ENCODE results near the gene PTPRD. TPM values are rescaled to one million over a fixed set of nuclear protein-coding genes. Genes with fewer than 3 reads are reported as not detected.

PTPRD gene
- total RNA-seq, 1 experiment from 2014 or later, result 70.1 TPM

DNA sequence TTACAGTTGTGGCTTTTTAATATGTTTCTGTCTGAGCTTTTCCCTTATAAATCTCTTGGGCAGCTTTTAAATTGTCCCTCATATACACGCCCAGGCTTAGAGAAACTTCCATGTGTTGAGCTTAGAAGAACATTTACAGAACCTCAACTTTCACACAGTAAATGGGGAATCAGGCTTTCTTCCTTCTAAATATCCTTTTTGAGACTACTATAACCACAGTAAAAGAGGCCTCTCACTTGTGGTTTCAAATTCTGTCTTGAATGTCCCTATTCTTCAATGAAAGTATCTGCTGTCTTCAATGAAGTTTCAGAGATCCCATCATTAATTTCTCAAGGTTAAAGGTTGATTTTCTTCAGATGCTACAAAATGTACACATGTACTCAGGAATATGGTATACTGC lies 2224.7 kb downstream of the PTPRD start:
- no peak overlapping the region for H3K4me3 Mint-ChIP-seq (ENCODE audit: unreplicated experiment)
- H3K4me1 ChIP-seq, result peaks cover 24% of the 10 kb centered on the region
- no peak overlapping the region for H3K4me3 ChIP-seq (ENCODE audit: low read depth, low read length)
- ChIA-PET CTCF (no interaction called here), POLR2A (no interaction called here)
- H3K27ac Mint-ChIP-seq (ENCODE audit: unreplicated experiment), result no peak overlapping the region
- peaks cover 20% of the 10 kb centered on the region for H3K4me1 Mint-ChIP-seq (ENCODE audit: low read depth, unreplicated experiment)
- H3K27me3 ChIP-seq (replicated peaks; ENCODE audit: control insufficient read depth, insufficient read depth, low read length), result no peaks in the 10 kb centered on the region
- no peak for DNase-seq
- BruUV-seq (replicated peaks), result no TSS peak
- no peaks in the 10 kb centered on the region for H3K27me3 Mint-ChIP-seq (ENCODE audit: insufficient read depth, unreplicated experiment)
- peaks cover 4% of the 10 kb centered on the region for H3K36me3 Mint-ChIP-seq (ENCODE audit: insufficient read depth, unreplicated experiment)
- no peaks in the 10 kb centered on the region for H3K36me3 ChIP-seq (ENCODE audit: control insufficient read depth, insufficient read depth, low read length)
- no peaks in the 10 kb centered on the region for H3K9me3 ChIP-seq
- intact Hi-C loops (cut with micrococcal nuclease; ENCODE audit: unreplicated experiment), result loop anchor here (10.0 kb wide), 2 partner anchors 467 to 507 kb away; no protein-coding TSS in a partner anchor
- TF ChIP-seq, protein P1, sequence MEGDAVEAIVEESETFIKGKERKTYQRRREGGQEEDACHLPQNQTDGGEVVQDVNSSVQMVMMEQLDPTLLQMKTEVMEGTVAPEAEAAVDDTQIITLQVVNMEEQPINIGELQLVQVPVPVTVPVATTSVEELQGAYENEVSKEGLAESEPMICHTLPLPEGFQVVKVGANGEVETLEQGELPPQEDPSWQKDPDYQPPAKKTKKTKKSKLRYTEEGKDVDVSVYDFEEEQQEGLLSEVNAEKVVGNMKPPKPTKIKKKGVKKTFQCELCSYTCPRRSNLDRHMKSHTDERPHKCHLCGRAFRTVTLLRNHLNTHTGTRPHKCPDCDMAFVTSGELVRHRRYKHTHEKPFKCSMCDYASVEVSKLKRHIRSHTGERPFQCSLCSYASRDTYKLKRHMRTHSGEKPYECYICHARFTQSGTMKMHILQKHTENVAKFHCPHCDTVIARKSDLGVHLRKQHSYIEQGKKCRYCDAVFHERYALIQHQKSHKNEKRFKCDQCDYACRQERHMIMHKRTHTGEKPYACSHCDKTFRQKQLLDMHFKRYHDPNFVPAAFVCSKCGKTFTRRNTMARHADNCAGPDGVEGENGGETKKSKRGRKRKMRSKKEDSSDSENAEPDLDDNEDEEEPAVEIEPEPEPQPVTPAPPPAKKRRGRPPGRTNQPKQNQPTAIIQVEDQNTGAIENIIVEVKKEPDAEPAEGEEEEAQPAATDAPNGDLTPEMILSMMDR (IDR thresholded peaks at IDR 0.05; ENCODE audit: insufficient read depth in 1 of 2, low read depth in 1 of 2, low read length in 1 of 2, severe bottlenecking in 1 of 2, unreplicated experiment in 1 of 2), result no peak
- H3K9me3 Mint-ChIP-seq (ENCODE audit: unreplicated experiment), result peaks cover 12% of the 10 kb centered on the region

DNA sequence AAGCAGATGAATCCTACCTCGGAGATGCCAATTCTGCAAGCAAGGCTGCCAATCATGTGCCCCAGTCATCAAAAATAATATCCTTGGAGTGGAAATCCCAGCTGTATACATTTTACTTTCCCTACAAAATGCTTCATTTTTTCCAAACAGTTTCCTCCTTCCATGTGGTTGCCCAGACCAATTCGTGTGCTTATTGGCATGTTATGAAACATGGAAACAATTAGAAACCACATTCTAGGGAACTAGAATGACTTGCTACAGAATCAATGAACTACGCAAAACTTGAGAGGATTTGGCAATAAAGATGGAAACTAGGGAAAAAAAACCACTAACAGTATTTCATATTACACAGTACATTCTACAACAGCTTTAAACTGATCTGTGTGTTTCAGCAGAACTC lies 2228.7 kb downstream of the PTPRD start:
- peaks cover 4% of the 10 kb centered on the region for H3K36me3 Mint-ChIP-seq (ENCODE audit: insufficient read depth, unreplicated experiment)
- POLR2A ChIA-PET, result no interaction called here
- Histone ChIP-seq H3K9me3 (no peaks in the 10 kb centered on the region), H3K4me3 (ENCODE audit: low read depth, low read length) (no peak overlapping the region), H3K27me3 (replicated peaks; ENCODE audit: control insufficient read depth, insufficient read depth, low read length) (no peaks in the 10 kb centered on the region), H3K4me1 (peaks cover 60% of the 10 kb centered on the region), H3K36me3 (ENCODE audit: control insufficient read depth, insufficient read depth, low read length) (no peaks in the 10 kb centered on the region)
- DNase-seq, result no peak
- H3K9me3 Mint-ChIP-seq (ENCODE audit: unreplicated experiment), result peaks cover 12% of the 10 kb centered on the region
- peak overlapping the region; percentile 90 for H3K27ac Mint-ChIP-seq (ENCODE audit: unreplicated experiment)
- H3K4me3 Mint-ChIP-seq (ENCODE audit: unreplicated experiment), result peak overlapping the region; percentile 18
- no TSS peak for BruUV-seq (replicated peaks)
- intact Hi-C loops (cut with micrococcal nuclease; ENCODE audit: unreplicated experiment), result loop anchor here (5.0 to 10.0 kb wide), 6 partner anchors 162 to 587 kb away; partner anchors contain the start of gene DMAC1
- peaks cover 22% of the 10 kb centered on the region for H3K4me1 Mint-ChIP-seq (ENCODE audit: low read depth, unreplicated experiment)
- H3K27me3 Mint-ChIP-seq (ENCODE audit: insufficient read depth, unreplicated experiment), result no peaks in the 10 kb centered on the region
- TF ChIP-seq, protein P1 (IDR thresholded peaks at IDR 0.05; ENCODE audit: insufficient read depth in 1 of 2, low read depth in 1 of 2, low read length in 1 of 2, severe bottlenecking in 1 of 2, unreplicated experiment in 1 of 2), result no peak
- CTCF ChIA-PET, result no interaction called here

DNA sequence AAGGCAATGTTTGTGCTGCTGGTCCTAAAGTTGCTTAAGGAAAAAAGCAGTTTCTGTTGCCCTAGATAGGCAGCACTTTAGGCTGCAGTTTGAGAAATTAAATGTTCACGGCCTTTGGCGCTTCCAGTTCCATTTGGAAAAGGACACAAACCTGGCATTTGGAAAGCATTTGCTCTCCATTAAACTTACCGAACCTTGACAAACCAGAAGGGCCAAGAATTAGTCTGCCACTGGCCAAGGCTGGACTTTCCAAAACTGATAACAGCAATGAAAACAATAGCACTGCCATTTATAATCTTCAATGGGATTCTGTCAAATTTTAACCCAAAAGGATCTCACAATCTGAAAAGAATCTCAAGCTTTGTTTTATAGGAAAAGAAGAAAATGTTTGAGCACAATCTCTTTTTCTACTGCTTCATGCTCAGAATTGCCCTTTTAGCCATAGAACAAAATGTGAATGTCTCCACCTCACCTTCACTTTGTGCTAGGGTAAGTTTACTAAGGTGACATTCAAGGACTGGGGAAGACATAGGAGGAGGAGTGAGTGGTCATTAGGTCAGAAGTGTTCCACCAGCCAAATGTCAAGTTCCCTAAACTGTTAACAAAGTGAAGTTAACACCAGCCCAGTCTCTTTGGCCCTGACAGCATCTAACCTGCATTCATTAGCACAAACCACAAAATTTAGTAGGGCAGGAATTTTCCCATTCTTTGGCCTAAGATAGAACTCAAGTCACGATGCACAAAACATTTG lies 2229.8 kb downstream of the PTPRD start:
- TF ChIP-seq, protein P1 (IDR thresholded peaks at IDR 0.05; ENCODE audit: insufficient read depth in 1 of 2, low read depth in 1 of 2, low read length in 1 of 2, severe bottlenecking in 1 of 2, unreplicated experiment in 1 of 2), result no peak
- Histone ChIP-seq H3K36me3 (ENCODE audit: control insufficient read depth, insufficient read depth, low read length) (no peaks in the 10 kb centered on the region), H3K9me3 (no peaks in the 10 kb centered on the region), H3K4me1 (peaks cover 69% of the 10 kb centered on the region), H3K27me3 (replicated peaks; ENCODE audit: control insufficient read depth, insufficient read depth, low read length) (no peaks in the 10 kb centered on the region), H3K4me3 (ENCODE audit: low read depth, low read length) (no peak overlapping the region)
- CTCF ChIA-PET, result no interaction called here
- H3K36me3 Mint-ChIP-seq (ENCODE audit: insufficient read depth, unreplicated experiment), result peaks cover 4% of the 10 kb centered on the region
- intact Hi-C loops (cut with micrococcal nuclease; ENCODE audit: unreplicated experiment), result loop anchor here (1.0 to 10.0 kb wide), 15 partner anchors 9 to 813 kb away; partner anchors contain the start of gene DMAC1
- H3K4me3 Mint-ChIP-seq (ENCODE audit: unreplicated experiment), result peak overlapping the region; percentile 18
- H3K27me3 Mint-ChIP-seq (ENCODE audit: insufficient read depth, unreplicated experiment), result no peaks in the 10 kb centered on the region
- peak overlapping the region; percentile 90 for H3K27ac Mint-ChIP-seq (ENCODE audit: unreplicated experiment)
- peak; percentile 62 to 63 for DNase-seq
- H3K9me3 Mint-ChIP-seq (ENCODE audit: unreplicated experiment), result peaks cover 12% of the 10 kb centered on the region
- TSS peak; percentile 63 for BruUV-seq (replicated peaks)
- POLR2A ChIA-PET, result no interaction called here
- H3K4me1 Mint-ChIP-seq (ENCODE audit: low read depth, unreplicated experiment), result peaks cover 22% of the 10 kb centered on the region
